GM18873 (cell line): ENCODE results near the gene TMC4.
"Not testable (repeated sequence)": the region's sequence is repeated elsewhere in the genome, so short reads cannot be mapped to it uniquely, and the experiment has no call there.

Experiments used
- ATAC-seq: cut with Tn5 transposase; IDR thresholded peaks from one replicate; pipeline ENCODE4 v1.9.1; 2021; ENCODE audit warnings: mild to moderate bottlenecking, moderate library complexity, moderate number of reproducible peaks; ENCODE audit not compliant: unreplicated experiment, low FRiP score

TMC4 gene

DNA sequence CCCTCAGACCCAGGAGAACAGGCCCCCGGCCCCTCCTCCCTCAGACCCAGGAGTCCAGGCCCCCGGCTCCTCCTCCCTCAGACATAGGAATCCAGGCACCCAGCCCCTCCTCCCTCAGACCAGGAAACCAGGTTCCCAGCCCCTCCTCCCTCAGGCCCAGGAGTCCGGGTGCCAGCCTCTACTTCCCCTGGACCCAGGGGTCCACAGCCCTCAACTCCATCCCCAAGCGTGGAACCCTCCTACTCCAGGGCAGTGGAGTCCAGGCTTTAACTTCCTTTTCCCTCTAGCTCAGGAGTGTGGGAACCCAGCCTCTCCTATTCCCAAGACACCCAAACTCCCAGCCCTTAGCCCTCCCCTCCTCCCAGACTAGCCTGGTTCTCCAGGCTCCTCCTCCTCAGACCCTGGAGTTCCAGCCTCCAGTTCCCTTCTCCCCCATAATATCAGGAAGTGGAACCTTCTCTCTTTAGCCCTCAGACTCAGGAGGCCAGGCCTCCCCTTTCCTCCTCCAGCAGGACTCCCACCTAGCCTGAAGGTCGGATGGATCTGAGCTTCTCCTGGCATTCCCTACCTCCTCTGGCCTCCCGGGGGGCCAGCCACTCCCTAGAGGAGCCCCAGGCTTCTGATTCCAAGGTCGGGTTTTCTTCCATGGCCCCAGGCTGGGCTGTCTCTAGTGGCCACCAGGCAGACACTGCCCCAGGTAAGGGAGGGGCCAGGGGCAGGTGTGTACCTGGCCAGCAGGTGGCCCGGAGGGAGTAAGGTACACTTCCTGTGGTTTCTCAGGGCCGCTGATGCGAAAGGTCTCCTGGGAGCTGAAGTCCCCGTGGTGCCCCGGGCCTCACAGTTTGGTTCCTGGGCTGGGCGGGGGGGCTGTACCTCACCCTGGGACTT is at the start of gene TMC4:
Gene TMC4, minus strand, starts transcription at position 690 of the 888 bp plus-strand sequence. Its CDS starts 43 bp downstream, at position 647.
- no peak for ATAC-seq

GRCh38 chr19:54221947-54222346 is 49.0 kb upstream of the TMC4 start:
- not testable (repeated sequence) for ATAC-seq

DNA sequence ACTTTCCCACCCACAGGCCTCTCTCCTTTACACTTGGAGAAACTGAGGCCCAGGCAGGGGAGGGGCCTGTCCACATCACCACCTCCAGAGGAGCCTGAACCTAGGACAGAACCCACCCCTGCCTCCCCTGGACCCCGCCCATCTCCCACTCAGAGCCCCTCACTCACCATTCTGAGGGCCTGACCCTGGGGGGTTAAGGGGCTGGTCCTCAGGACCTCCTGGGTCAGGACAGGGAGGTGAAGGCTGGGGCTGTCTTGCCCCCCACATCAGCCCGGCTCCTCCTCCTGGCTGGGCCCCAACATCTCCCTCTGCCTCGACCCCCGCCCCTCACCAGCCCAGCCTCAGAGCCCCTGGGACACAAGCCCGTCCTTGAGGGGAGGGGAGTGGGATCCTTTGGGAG is 46.7 kb upstream of the TMC4 start:
- not testable (repeated sequence) for ATAC-seq

DNA sequence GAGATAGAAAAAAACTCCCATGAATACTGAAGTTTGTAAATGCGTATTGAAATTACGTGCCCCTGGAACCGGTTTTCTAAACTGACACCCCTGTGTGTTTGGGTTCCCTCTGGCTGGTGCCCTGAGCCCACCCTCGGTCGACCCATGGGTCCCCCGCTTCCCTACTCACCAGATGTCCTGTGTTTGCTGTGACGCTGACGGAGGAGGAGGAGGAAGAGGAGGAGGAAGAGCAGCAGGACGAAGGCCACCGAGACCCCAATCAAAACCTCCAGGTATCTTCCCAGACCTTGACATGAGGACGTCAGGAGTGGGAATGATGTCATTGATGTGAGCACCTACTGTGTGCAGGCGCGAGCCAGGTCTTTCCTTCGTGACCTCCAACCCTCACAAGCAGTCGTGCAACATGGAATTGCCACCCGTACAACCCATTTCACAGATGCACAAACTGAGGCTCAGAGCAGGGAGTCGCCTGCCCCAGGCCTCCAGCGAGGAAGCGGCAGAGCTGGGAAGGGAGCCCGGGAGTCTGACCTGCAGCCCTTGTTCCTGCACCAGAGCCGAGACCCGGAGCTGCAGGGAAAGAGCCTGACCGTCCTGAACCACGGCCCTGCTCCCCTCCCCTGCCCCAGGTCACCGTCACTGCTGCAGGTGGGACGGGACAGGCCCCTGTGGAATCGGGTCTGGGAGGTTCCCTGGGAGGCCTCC is 46.2 kb upstream of the TMC4 start:
- ATAC-seq: no peak

GRCh38 chr19:54218259-54218658 is 45.3 kb upstream of the TMC4 start:
- no peak for ATAC-seq

GRCh38 chr19:54217517-54218247 is 44.7 kb upstream of the TMC4 start:
- not testable (repeated sequence) for ATAC-seq

DNA sequence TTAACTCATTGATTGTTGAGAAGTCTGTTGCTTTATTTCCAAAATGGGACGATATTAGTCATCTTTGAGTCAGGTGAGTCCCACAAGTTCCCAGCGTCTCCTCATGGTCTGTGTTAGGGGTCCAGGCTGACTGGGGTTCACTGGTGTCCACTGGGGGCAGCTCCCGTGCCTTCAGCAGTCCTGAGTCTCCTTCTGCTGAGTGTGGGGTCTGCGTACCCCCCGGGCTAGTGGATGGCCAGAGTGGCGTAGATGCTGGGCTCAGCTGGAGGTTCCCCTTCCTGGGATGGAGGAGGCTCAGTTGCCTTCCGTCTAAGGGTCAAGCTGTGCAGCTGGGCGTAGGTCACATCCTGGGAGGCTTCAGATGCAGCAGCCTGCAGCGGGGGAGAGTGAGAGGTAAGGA is 43.9 kb upstream of the TMC4 start:
- ATAC-seq: no peak

GRCh38 chr19:54214734-54215133 is 41.8 kb upstream of the TMC4 start:
- not testable (repeated sequence) for ATAC-seq

- ATAC-seq: not testable (repeated sequence)
Observed at GRCh38 chr19:54214217-54214616, 41.3 kb upstream of the TMC4 start.

GRCh38 chr19:54211235-54211634 is 38.3 kb upstream of the TMC4 start:
- ATAC-seq: no peak

- no peak for ATAC-seq
Observed at GRCh38 chr19:54209811-54210494, 37.0 kb upstream of the TMC4 start.

DNA sequence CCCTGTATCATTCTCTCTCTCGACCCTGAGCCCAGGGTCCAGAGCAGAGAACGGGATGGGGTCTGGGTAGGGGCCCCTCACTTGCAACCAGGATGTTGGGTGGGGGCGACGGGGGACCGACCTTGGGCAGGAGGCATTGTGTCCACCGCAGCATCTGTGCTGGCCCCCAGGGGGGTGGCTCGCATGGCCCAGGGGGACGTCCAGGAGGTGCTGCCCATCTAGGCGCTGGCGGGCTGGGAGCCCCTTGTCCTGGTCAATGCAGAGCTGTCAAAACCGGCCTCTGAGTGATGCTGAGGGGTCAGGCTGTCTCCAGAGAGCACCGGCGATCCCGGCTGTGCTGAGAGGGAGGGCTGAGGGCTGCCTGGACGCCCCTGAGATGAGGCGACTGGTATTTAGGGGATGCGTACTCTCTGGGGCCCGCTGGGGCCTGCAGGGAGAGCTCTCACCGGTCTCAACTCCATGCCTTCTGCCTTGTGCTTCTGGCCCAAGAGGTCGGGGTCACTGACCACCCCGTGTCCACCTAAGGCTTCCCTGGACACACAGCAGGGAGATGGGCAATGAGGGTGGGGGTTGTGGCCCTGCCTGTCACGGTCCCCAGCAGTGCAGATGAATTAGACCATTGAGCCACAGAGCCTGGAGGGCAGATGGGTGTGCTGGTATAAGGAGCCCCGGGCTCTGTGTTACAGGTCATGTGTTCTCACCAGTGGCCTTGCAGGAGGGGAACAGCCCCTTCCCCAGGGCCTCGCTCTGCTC is 36.3 kb upstream of the TMC4 start:
- ATAC-seq: no peak

DNA sequence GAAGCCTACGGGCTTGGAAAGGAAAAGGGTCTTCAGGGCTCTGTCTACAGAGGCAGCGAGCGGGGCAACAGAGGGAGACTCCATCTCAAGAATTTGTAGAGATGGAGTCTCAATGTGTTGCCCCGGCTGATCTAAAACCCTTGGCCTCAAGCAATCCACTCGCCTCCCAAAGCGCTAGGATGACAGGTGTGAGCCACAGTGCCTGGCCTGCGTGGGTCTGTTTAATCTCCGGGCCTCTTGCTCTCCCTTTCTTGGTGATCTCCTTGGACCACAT is 35.8 kb upstream of the TMC4 start:
- no peak for ATAC-seq

DNA sequence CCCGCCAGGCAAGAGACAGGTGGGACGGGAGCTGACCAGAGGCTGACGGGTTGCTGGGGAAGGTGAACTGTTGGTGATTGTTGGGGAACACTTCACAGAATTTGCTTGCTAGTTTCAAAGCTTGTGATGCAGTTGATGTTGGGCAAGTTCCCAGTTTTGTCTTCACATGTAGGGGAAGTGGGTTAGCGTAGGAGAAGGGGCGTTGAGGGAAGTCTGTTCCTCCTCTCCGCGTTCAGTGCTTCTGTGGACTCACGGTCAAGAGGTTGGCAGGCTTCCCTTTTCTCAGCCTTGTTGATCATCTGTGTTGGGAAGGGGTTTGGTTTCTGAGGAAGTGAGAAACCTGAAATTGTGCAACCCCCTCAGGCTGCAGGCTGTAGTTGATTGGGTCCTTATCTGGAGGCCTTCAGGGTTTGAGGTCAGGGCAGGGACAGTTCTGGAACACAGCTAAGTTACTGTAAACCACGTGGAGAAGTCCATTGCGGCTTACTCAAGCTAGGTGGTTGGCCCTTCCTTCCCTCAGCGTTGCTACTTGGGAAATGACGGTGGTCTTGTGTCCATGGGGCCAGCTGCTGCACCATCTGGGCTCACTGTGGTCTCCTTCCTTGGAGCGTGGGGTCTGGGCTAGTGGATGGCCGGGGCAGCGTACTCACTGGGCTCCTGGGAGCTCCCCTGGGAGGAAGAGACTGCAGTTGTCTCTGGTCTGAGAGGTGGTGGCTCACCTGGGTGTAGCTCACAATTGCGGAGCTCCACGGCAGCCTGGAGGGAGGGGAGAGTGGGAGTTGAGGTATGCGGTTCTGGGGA is 35.2 kb upstream of the TMC4 start:
- ATAC-seq: no peak

GRCh38 chr19:54207676-54207982 is 34.7 kb upstream of the TMC4 start:
- no peak for ATAC-seq

- ATAC-seq: not testable (repeated sequence)
Observed at GRCh38 chr19:54207193-54207592, 34.2 kb upstream of the TMC4 start.

DNA sequence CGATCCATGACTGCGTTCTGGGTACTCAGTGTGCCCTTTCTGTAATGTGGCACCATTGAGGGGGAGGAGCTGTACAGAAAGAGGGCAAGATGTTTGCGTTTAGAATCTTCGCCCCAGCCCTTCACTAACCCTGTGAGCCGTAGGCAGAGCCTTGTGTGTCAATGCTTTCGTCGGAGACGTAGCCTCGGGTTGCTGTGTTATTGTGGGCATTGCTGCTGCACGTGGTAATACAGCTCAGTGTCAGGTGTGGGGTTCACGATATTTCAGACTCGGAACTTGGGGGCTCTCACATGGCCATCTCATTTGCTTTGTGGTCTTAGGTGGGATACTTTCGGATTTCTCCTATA is 33.8 kb upstream of the TMC4 start:
- ATAC-seq: no peak

- no peak for ATAC-seq
Observed at GRCh38 chr19:54206030-54206830, 33.3 kb upstream of the TMC4 start.
